Activated CD4-positive, alpha-beta T cell treated with anti-CD3 and anti-CD28 coated beads for 4 hours (primary cell): ENCODE measurements around the gene KLHL8.

ENCODE experiments used
- DNase-seq, 2 donors: peaks; one replicate each; pipeline ENCODE4 v3.0.0-alpha.2; 2020

Gene KLHL8

DNA sequence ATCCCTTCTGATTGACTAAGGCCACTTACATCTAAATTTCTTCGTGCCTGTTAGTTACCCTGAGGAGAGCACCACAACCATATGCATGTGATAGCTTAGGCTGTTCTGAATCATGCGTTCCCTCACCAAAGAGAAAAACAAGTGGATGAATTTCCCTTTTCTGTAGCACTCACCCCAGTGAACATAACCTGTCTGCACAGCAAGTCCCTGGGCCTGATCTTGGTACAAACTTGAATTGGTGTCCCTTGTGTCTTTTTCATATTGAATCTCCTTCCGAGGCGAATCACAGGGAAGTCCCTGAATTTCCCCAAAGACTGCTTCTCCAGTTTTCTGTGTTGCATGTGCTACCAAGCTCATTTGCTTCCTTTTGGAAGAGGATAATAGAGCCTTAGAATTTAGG lies 100.4 kb downstream of the KLHL8 start:
- no peak for DNase-seq

DNA sequence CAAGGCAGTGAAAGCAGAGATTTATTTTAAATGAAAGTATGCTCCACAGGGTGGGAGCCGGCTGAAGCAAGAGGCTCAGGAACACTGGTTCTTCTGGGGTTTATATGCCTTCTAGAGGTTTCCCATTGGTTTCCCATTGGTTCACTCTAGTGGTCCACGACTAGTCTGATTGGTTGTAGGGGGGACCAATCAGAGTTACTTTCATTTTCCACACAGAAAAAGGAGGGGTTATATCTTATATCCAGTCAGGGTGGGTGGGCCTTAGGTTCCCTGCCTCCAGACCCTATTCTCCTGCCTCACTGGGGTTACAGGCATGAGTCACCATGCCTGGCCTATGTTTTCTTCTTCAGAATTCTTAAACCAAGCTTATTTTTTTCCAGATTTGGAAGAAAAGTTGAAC lies 101.6 kb downstream of the KLHL8 start:
- no peak for DNase-seq

DNA sequence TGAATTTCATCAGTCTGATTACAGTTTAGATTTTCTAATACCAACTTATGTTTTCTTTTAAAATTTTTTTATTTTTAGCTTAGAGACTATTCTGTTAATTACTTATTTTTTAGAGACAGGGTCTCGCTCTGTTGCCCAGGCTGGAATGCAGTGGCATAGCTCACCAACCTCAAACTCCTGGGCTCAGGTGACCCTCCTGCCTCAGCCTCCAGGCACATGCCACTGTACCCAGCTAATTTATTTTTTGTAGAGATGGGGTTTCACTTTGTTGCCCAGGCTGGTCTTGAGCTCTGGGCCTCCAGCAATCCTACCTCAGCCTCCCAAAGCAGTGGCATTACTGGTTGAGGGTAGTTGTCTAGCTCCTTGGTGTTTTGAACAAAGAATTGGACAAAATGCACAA lies 102.0 kb downstream of the KLHL8 start:
- DNase-seq: no peak

DNA sequence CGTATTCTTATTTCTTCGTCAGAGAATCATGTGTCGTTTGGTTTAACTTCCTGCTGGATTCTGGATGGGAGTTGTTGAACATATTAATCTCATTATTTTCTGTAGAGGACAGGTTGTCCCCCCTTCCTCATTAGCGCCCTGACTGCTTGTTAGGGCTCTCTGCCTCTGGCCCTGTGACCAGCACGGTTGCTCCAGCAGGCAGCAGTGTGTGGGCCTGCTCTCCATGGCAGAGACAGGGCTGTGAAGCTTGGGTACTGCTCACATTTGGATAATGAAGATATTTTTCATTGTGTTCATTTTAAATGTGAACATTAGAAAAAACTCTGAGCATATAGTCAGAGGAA lies 102.7 kb downstream of the KLHL8 start:
- no peak for DNase-seq

DNA sequence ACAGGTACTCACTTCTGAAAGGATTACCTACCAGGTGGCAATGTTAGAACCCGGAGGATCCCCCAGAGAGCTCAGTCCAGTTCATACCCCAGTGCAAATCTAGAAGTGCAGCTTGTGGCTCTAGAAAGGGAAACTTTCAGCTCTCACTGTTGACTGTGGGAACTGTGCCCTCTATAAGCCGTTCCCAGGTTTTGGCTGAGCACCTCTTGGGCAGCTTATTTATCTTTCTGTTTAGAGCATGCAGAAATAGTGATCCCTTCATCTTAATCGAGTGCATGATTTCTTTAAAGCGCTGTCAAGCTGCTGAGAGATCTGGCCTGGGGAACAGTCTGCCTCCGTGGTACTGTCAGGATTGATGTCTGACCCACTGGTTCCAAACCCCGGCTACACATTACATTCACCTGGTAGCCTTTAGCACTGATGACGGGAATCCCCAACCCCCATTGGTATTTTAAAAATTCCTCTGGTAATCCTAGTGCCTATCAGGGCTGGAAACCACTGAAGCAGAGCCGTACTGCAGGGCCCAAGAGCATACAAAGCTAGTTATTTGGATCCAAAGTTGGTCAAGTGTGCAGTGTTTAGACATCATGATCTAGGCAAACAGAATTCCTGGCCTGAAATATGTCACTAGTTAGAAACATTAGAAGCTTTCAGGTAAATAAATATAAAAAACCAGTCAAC lies 103.2 kb downstream of the KLHL8 start:
- DNase-seq: no peak

DNA sequence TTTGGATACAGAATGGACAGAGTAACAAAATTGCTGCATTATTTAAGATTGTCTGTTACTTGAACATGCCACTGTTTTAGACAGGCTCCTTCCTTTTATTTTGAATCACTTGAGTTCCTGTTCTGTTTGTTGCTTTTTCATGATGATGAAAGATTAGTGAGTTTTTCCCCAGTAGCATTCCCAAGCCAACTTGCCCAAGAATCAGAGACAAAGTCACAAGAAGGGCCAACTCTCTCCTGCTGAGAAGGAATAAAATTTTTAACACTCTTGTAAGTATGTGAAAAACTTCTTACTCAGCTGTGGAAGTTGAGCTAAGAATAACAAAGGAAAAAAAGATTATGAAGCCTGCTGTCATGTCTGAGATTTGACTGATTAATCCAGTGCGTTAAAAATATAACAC lies 104.2 kb downstream of the KLHL8 start:
- no peak for DNase-seq

DNA sequence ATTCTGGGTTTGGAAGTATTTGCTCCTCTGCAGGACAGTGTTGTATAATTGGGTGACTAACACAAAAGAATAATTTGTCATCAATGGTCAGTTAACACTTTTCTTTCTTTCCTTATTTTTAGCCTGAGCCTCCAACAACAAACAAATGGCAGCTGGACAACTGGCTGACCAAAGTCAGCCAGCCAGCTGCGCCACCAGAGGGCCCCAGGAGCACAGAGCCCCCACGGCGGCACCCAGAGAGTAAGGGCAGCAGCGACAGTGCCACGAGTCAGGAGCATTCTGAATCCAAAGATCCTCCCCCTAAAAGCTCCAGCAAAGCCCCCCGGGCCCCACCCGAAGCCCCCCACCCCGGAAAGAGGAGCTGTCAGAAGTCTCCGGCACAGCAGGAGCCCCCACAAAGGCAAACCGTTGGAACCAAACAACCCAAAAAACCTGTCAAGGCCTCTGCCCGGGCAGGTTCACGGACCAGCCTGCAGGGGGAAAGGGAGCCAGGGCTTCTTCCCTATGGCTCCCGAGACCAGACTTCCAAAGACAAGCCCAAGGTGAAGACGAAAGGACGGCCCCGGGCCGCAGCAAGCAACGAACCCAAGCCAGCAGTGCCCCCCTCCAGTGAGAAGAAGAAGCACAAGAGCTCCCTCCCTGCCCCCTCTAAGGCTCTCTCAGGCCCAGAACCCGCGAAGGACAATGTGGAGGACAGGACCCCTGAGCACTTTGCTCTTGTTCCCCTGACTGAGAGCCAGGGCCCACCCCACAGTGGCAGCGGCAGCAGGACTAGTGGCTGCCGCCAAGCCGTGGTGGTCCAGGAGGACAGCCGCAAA lies 106.0 kb downstream of the KLHL8 start:
- no peak for DNase-seq

DNA sequence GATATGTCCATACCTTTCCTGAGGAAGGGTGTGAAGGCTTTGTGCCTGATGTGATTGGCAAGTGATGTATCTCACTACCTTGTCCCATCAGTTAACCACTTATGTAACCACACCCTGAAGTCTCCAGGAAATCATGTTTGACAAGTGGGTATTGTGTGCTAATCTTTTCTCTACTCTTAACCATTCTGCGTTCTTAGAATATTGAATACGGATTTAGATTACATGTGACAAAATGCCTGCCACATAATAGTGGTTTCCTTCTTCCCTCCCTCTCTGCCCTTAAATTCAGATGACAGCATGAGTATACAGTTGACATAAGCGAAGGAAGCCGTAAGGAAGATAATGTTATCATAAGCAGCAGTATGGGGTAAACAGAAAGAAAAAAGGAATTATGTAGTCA lies 108.4 kb downstream of the KLHL8 start:
- DNase-seq: no peak
